WTC11 (cell line): ENCODE data around the gene NLRP8.

Source experiments
- JUN ChIP-seq: sonication (generic); formaldehyde crosslinking; IDR thresholded peaks from 2 replicates; pipeline ENCODE4 v1.8.0; 2023; ENCODE audit warnings: mild to moderate bottlenecking, missing genetic modification reagents
- MAX ChIP-seq: sonication (generic); formaldehyde crosslinking; IDR thresholded peaks from 2 replicates; pipeline ENCODE4 v1.8.0; 2022; ENCODE audit warnings: mild to moderate bottlenecking, missing genetic modification reagents
- NR2C2 ChIP-seq: sonication (generic); formaldehyde crosslinking; IDR thresholded peaks from 2 replicates; pipeline ENCODE4 v1.8.0; 2022; ENCODE audit warnings: mild to moderate bottlenecking, missing genetic modification reagents
- RELA ChIP-seq: sonication (generic); formaldehyde crosslinking; IDR thresholded peaks from 2 replicates; pipeline ENCODE4 v1.8.1; 2022; ENCODE audit warnings: missing genetic modification reagents, mild to moderate bottlenecking, borderline replicate concordance
- STAT6 ChIP-seq: sonication (generic); formaldehyde crosslinking; conservative IDR thresholded peaks from 2 replicates; pipeline ENCODE4 v1.8.1; 2023; ENCODE audit warnings: mild to moderate bottlenecking, low read depth, missing genetic modification reagents, moderate library complexity
- TCF7 ChIP-seq: sonication (generic); formaldehyde crosslinking; IDR thresholded peaks from 2 replicates; pipeline ENCODE4 v1.8.0; 2022; ENCODE audit warnings: mild to moderate bottlenecking, low read depth, missing genetic modification reagents, moderate library complexity
- ZNF138 ChIP-seq: sonication (generic); formaldehyde crosslinking; conservative IDR thresholded peaks from 2 replicates; pipeline ENCODE4 v1.8.1; 2022; ENCODE audit warnings: mild to moderate bottlenecking, moderate library complexity, missing genetic modification reagents
- ZNF281 ChIP-seq: sonication (generic); formaldehyde crosslinking; IDR thresholded peaks from 2 replicates; pipeline ENCODE4 v1.8.0; 2023; ENCODE audit warnings: mild to moderate bottlenecking, missing genetic modification reagents
- TF ChIP-seq, protein P1 (sequence below): fragments of 200-600 bp; IDR thresholded peaks from 2 replicates; pipeline ENCODE4 v1.8.0; 2022; ENCODE audit warnings: antibody characterized with exemption
- TF ChIP-seq, protein P2 (sequence below): sonication (generic); formaldehyde crosslinking; IDR thresholded peaks from 2 replicates; pipeline ENCODE4 v1.8.0; 2022; ENCODE audit warnings: mild to moderate bottlenecking, missing genetic modification reagents

GRCh38 chr19:55901369-55902079 lies 46.1 kb upstream of the NLRP8 start:
- TF ChIP-seq NR2C2 (CRISPR knock-in tag) (no peak), RELA (CRISPR knock-in tag) (no peak), STAT6 (CRISPR knock-in tag) (no peak), ZNF281 (CRISPR knock-in tag) (no peak), MAX (CRISPR knock-in tag) (no peak), JUN (no peak), TCF7 (CRISPR knock-in tag) (no peak), ZNF138 (CRISPR knock-in tag) (no peak)
- TF ChIP-seq, protein P1, sequence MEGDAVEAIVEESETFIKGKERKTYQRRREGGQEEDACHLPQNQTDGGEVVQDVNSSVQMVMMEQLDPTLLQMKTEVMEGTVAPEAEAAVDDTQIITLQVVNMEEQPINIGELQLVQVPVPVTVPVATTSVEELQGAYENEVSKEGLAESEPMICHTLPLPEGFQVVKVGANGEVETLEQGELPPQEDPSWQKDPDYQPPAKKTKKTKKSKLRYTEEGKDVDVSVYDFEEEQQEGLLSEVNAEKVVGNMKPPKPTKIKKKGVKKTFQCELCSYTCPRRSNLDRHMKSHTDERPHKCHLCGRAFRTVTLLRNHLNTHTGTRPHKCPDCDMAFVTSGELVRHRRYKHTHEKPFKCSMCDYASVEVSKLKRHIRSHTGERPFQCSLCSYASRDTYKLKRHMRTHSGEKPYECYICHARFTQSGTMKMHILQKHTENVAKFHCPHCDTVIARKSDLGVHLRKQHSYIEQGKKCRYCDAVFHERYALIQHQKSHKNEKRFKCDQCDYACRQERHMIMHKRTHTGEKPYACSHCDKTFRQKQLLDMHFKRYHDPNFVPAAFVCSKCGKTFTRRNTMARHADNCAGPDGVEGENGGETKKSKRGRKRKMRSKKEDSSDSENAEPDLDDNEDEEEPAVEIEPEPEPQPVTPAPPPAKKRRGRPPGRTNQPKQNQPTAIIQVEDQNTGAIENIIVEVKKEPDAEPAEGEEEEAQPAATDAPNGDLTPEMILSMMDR = no peak
- TF ChIP-seq, protein P2, sequence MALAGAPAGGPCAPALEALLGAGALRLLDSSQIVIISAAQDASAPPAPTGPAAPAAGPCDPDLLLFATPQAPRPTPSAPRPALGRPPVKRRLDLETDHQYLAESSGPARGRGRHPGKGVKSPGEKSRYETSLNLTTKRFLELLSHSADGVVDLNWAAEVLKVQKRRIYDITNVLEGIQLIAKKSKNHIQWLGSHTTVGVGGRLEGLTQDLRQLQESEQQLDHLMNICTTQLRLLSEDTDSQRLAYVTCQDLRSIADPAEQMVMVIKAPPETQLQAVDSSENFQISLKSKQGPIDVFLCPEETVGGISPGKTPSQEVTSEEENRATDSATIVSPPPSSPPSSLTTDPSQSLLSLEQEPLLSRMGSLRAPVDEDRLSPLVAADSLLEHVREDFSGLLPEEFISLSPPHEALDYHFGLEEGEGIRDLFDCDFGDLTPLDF (CRISPR knock-in tag) = no peak
